ENCODE results near the gene PXYLP1. TPM values are rescaled to one million over a fixed set of nuclear protein-coding genes. Genes with fewer than 3 reads are reported as not detected.
"Not testable (repeated sequence)": the region's sequence is repeated elsewhere in the genome, so short reads cannot be mapped to it uniquely, and the experiment has no call there.

PXYLP1 gene
- total RNA-seq, 4 donors from 2014 or later = 18.5 to 29.7 (median 26.4) TPM

DNA sequence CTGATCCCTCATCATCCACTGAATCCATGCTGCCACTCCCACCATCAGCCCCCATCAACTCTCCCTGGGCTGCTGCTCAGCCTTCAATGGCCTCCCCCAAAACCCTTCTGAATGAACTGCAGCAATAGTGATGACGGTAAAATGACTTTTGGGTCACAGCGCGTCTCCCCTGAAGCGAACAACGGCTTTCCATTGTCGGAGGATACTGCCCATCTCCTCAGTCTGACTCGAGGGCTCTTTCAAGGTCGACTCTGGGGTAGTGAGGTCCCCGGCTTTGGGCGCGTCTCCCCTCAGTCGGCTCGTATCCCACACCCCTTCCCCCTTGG, 79.5 kb downstream of the PXYLP1 start:
- no peak for DNase-seq
- H3K27ac ChIP-seq = peak overlapping the region; percentile 82 to 83
- no peaks in the 10 kb centered on the region for H3K36me3 ChIP-seq
- TF ChIP-seq POLR2A (IDR thresholded peaks at IDR 0.05) = no peak
- TF ChIP-seq, protein P1, sequence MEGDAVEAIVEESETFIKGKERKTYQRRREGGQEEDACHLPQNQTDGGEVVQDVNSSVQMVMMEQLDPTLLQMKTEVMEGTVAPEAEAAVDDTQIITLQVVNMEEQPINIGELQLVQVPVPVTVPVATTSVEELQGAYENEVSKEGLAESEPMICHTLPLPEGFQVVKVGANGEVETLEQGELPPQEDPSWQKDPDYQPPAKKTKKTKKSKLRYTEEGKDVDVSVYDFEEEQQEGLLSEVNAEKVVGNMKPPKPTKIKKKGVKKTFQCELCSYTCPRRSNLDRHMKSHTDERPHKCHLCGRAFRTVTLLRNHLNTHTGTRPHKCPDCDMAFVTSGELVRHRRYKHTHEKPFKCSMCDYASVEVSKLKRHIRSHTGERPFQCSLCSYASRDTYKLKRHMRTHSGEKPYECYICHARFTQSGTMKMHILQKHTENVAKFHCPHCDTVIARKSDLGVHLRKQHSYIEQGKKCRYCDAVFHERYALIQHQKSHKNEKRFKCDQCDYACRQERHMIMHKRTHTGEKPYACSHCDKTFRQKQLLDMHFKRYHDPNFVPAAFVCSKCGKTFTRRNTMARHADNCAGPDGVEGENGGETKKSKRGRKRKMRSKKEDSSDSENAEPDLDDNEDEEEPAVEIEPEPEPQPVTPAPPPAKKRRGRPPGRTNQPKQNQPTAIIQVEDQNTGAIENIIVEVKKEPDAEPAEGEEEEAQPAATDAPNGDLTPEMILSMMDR (IDR thresholded peaks at IDR 0.05) = no peak
- H3K4me3 ChIP-seq = peak overlapping the region; percentile 53 to 67
- H3K27me3 ChIP-seq = no peaks in the 10 kb centered on the region
- H3K9me3 ChIP-seq = no peaks in the 10 kb centered on the region
- intact Hi-C loops (cut with DNase I; ENCODE audit: low total_unique reads) = loop anchor here (5.0 kb wide), 2 partner anchors 146 to 246 kb away; no protein-coding TSS in a partner anchor
- no peaks in the 10 kb centered on the region for H3K4me1 ChIP-seq

DNA sequence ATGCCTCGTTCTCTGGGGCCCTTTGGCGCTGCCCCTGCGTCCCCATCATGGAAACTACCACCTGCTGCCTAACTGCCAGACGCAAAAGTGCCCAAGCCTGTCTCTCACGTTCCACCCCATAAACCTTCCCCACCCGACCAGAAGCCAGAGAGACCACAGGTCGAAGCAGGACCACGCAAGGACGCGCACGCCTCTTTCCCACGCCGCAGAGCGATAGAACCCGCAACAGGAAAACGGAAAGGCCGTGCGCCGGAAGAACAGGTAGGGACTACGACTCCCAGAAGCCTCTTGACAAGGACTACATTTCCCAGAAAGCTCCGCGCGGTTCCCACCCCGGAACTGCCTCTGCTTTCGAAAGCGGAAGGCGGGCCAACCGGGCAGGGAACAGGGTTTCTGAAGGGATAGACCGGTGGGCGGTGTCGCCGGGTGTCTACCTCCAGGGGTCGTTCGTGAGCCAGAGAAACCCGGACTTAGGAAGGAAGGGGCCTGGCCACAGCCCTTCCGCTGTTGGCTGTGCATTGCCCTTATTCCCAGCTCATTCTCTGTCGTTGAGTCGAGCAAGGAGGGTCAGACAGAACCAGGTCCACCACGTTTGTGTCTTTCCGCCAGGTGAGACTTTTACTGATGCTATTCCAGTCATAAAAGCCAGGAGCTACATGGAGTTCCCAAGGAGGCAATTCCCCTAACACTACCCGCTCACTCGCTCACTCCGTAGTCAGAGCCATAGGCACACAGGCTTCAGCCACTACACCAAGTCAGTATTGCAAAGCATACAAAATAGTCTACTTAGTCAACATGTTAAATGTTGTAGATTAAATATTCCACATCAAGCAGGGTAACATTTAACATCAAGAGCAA, 80.1 kb downstream of the PXYLP1 start:
- no peaks in the 10 kb centered on the region for H3K4me1 ChIP-seq
- peak; percentile 98 to 99 for DNase-seq
- no peaks in the 10 kb centered on the region for H3K27me3 ChIP-seq
- intact Hi-C loops (cut with DNase I; ENCODE audit: low total_unique reads) = loop anchor here (5.0 kb wide), 2 partner anchors 146 to 246 kb away; no protein-coding TSS in a partner anchor
- no peaks in the 10 kb centered on the region for H3K9me3 ChIP-seq
- TF ChIP-seq POLR2A (IDR thresholded peaks at IDR 0.05) = peak; percentile 35 to 51
- TF ChIP-seq, protein P1 (IDR thresholded peaks at IDR 0.05) = peak; percentile 75 to 87 (median 80)
- H3K4me3 ChIP-seq = peak overlapping the region; percentile 53 to 67
- no peaks in the 10 kb centered on the region for H3K36me3 ChIP-seq
- peak overlapping the region; percentile 82 to 83 for H3K27ac ChIP-seq

DNA sequence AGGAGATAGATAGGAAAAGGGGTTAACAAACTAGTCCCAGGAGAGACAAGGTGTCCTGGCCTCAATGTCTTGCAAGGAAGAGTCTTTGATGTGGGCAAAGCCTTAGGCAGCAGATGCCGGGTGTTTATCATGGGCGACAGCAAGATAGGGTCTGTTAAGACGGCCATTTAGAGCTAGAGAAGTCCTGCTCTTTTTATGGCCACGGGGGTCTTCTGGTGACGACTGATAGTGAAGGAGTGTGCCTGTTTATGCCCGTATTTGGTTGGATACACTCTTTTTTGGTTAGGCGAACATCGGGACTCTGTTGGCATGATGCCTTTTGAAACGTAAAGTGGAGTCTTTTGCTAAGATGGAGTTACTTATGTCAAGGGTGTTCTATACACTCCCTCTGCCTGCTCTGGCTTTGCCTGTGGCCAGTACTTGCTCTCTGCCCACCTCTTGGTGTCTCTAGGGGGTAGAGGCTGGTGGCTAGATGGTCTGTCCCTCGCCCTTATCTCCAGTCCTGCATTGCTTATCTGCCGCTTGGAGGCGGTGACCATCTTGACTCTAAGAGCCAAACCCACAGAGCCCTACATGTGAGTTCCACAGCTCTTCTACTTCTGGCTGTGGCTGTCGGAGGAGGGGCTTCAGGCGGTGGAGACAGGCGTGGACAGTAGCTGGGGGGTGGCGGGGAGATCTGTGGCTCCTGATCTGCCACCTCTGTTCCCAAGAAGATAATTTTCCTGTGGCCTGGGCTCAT, 80.9 kb downstream of the PXYLP1 start:
- TF ChIP-seq, protein P1 (IDR thresholded peaks at IDR 0.05) = no peak
- no peak for TF ChIP-seq POLR2A (IDR thresholded peaks at IDR 0.05)
- Histone ChIP-seq H3K9me3 (no peaks in the 10 kb centered on the region), H3K36me3 (no peaks in the 10 kb centered on the region), H3K4me1 (no peaks in the 10 kb centered on the region), H3K27me3 (no peaks in the 10 kb centered on the region), H3K27ac (peak overlapping the region; percentile 82 to 83), H3K4me3 (peak overlapping the region; percentile 53 to 67)
- intact Hi-C loops (cut with DNase I; ENCODE audit: low total_unique reads) = loop anchor here (5.0 kb wide), 2 partner anchors 145 to 245 kb away; no protein-coding TSS in a partner anchor
- no peak for DNase-seq

DNA sequence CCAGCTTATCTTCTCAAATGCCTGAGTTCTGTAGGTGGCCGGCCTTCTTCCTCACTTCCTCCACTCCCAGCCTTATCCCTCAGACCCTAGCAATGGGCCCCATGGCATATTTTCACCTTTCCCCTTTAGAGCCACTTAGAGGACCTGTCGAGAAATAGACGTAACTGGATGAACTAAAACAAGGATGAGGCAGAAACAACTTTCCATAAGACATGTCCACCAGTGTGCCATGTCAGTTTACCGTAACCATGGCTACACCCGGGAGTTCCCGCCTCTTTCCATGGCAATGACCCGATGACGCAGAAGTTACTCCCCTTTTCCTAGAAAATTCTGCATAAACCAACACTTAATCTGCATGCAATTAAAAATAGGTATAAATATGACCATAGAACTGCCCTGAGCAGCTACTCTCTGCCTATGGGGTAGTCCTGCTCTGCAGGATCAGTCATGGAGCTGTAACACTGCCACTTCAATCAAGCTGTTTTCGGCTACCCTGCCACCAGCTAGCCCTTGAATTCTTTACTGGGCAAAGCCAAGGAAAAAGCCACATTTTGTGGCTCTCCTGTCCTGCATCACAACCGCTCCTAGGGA, 81.6 kb downstream of the PXYLP1 start:
- Histone ChIP-seq H3K27ac (no peak overlapping the region), H3K36me3 (no peaks in the 10 kb centered on the region), H3K4me3 (no peak overlapping the region), H3K4me1 (no peaks in the 10 kb centered on the region), H3K9me3 (no peaks in the 10 kb centered on the region), H3K27me3 (no peaks in the 10 kb centered on the region)
- intact Hi-C loops (cut with DNase I; ENCODE audit: low total_unique reads) = loop anchor here (5.0 kb wide), 2 partner anchors 144 to 244 kb away; no protein-coding TSS in a partner anchor
- no peak for DNase-seq
- TF ChIP-seq, protein P1 (IDR thresholded peaks at IDR 0.05) = no peak
- TF ChIP-seq POLR2A (IDR thresholded peaks at IDR 0.05) = no peak

DNA sequence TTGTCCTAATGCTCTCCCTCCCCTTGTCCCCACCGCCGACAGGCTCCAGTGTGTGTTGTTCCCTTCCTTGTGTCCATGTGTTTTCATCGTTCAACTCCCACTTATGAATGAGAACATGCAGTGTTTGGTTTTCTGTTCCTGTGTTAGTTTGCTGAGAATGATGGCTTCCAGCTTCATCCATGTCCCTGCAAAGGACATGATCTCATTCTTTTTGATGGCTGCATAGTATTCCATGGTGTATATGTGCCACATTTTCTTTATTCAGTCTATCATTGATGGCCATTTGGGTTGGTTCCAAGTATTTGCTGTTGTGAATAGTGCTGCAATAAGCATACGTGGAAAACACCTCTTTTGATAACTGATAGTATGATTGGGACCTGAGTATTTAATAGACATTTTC, 82.8 kb downstream of the PXYLP1 start:
- DNase-seq, H3K27ac ChIP-seq, H3K27me3 ChIP-seq, H3K9me3 ChIP-seq, H3K4me1 ChIP-seq, H3K36me3 ChIP-seq, H3K4me3 ChIP-seq: not testable (repeated sequence)
- intact Hi-C loops (cut with DNase I; ENCODE audit: low total_unique reads) = loop anchor here (5.0 kb wide), 2 partner anchors 143 to 243 kb away; no protein-coding TSS in a partner anchor

Data from uterus (tissue), 4 donors.